Suprapubic skin (tissue), 4 donors: ENCODE results near the gene GASK1A. TPM values are rescaled to one million over a fixed set of nuclear protein-coding genes. Genes with fewer than 3 reads are reported as not detected.

Experiments
- DNase-seq, 2 donors: peaks; one replicate each; pipeline ENCODE4 v3.0.0-alpha.2; 2019; ENCODE audit warnings: low spot score in 2 of 2
- H3K27ac ChIP-seq: fragments of 200-600 bp; sonication (generic); one replicate; pipeline ENCODE4 v1.5.1; 2019
- H3K27me3 ChIP-seq: fragments of 200-600 bp; sonication (generic); one replicate; pipeline ENCODE4 v1.5.1; 2019
- H3K36me3 ChIP-seq: fragments of 200-600 bp; sonication (generic); one replicate; pipeline ENCODE4 v1.5.1; 2019
- H3K4me1 ChIP-seq: fragments of 200-600 bp; sonication (generic); one replicate; pipeline ENCODE4 v1.5.1; 2019
- H3K4me3 ChIP-seq: fragments of 200-600 bp; sonication (generic); one replicate; pipeline ENCODE4 v1.5.1; 2019; ENCODE audit warnings: mild to moderate bottlenecking
- H3K9me3 ChIP-seq: fragments of 200-600 bp; sonication (generic); one replicate; pipeline ENCODE4 v1.5.1; 2019
- CTCF ChIP-seq, 2 donors: fragments of 200-600 bp in 1 of 2; fragments of 450-650 bp in 1 of 2; sonication (generic) in 1 of 2; IDR thresholded peaks; one replicate each; pipeline ENCODE4 v1.5.1; 2016 to 2019; ENCODE audit warnings: antibody characterized with exemption in 2 of 2, mild to moderate bottlenecking in 1 of 2, moderate library complexity in 1 of 2
- EP300 ChIP-seq: sonication (generic); formaldehyde crosslinking; IDR thresholded peaks from one replicate; pipeline ENCODE4 v1.6.1; 2017; ENCODE audit warnings: antibody characterized with exemption
- POLR2A ChIP-seq, 2 donors: fragments of 450-650 bp; IDR thresholded peaks; one replicate each; pipeline ENCODE4 v1.6.1; 2017; ENCODE audit warnings: antibody characterized with exemption in 2 of 2, mild to moderate bottlenecking in 2 of 2, moderate library complexity in 2 of 2
- POLR2AphosphoS5 ChIP-seq, 3 donors: sonication (generic); formaldehyde crosslinking; IDR thresholded peaks; one replicate each; pipeline ENCODE4 v1.6.1; 2017; ENCODE audit warnings: antibody characterized with exemption in 3 of 3
- WGBS: methylation state at CpG from one replicate; pipeline ENCODE4 v1.1.5; 2018; 5-methylcytosine and 5-hydroxymethylcytosine counted together
- total RNA-seq, 4 donors: library from RNA; depleted of rRNA; stranded (reverse); fragments of >200 nt; gene quantifications; one replicate each; pipeline ENCODE4 v1.1.0, GENCODE V29; 2016

The GASK1A gene
- total RNA-seq, 4 donors from 2014 or later = 1.5 to 8.2 (median 3.2) TPM

- no peak overlapping the region for H3K4me3 ChIP-seq
- peaks cover 7% of the 10 kb centered on the region for H3K4me1 ChIP-seq
- H3K36me3 ChIP-seq = no peaks in the 10 kb centered on the region
- TF ChIP-seq CTCF (IDR thresholded peaks at IDR 0.05) (no peak), POLR2A (IDR thresholded peaks at IDR 0.05) (no peak), EP300 (no peak)
- DNase-seq = no peak
- H3K27ac ChIP-seq = no peak overlapping the region
- no peaks in the 10 kb centered on the region for H3K27me3 ChIP-seq
- H3K9me3 ChIP-seq = no peaks in the 10 kb centered on the region
- 100% methylated on average over 3 of the region's 3 CpGs for WGBS
Observed at GRCh38 chr3:43090238-43090637, 111.1 kb downstream of the GASK1A start.

GRCh38 chr3:43091481-43091880 is 112.4 kb downstream of the GASK1A start:
- Histone ChIP-seq H3K4me3 (no peak overlapping the region), H3K4me1 (peaks cover 7% of the 10 kb centered on the region)
- 93% methylated on average over 4 of the region's 4 CpGs for WGBS

GRCh38 chr3:43093006-43093405 is 113.9 kb downstream of the GASK1A start:
- TF ChIP-seq POLR2AphosphoS5 (IDR thresholded peaks at IDR 0.05) = no peak
- Histone ChIP-seq H3K4me3 (no peak overlapping the region), H3K27ac (no peak overlapping the region), H3K4me1 (peaks cover 7% of the 10 kb centered on the region), H3K9me3 (no peaks in the 10 kb centered on the region), H3K27me3 (no peaks in the 10 kb centered on the region), H3K36me3 (no peaks in the 10 kb centered on the region)
- 78% methylated on average over 1 of the region's 1 CpG for WGBS
- DNase-seq = no peak

More at GRCh38 chr3:43091481-43091880, 112.4 kb downstream of the GASK1A start:
- no peaks in the 10 kb centered on the region for H3K9me3 ChIP-seq
- no peak for TF ChIP-seq POLR2AphosphoS5 (IDR thresholded peaks at IDR 0.05)
- no peak for TF ChIP-seq POLR2A (IDR thresholded peaks at IDR 0.05)
- TF ChIP-seq CTCF (IDR thresholded peaks at IDR 0.05) = no peak
- no peak for TF ChIP-seq EP300
- no peak overlapping the region for H3K27ac ChIP-seq
- no peaks in the 10 kb centered on the region for H3K36me3 ChIP-seq
- DNase-seq = no peak
- H3K27me3 ChIP-seq = no peaks in the 10 kb centered on the region

GRCh38 chr3:43093974-43094373 is 114.9 kb downstream of the GASK1A start:
- TF ChIP-seq EP300 = no peak
- no peak for TF ChIP-seq CTCF (IDR thresholded peaks at IDR 0.05)
- no peak for TF ChIP-seq POLR2AphosphoS5 (IDR thresholded peaks at IDR 0.05)
- no peak for TF ChIP-seq POLR2A (IDR thresholded peaks at IDR 0.05)
- 93% methylated on average over 2 of the region's 2 CpGs for WGBS
- no peak overlapping the region for H3K4me3 ChIP-seq
- H3K4me1 ChIP-seq = peaks cover 7% of the 10 kb centered on the region
- H3K27me3 ChIP-seq = no peaks in the 10 kb centered on the region
- H3K27ac ChIP-seq = no peak overlapping the region
- no peaks in the 10 kb centered on the region for H3K36me3 ChIP-seq
- no peak for DNase-seq
- no peaks in the 10 kb centered on the region for H3K9me3 ChIP-seq

GRCh38 chr3:43094381-43094780 is 115.3 kb downstream of the GASK1A start:
- TF ChIP-seq POLR2AphosphoS5 (IDR thresholded peaks at IDR 0.05) (no peak), POLR2A (IDR thresholded peaks at IDR 0.05) (no peak), CTCF (IDR thresholded peaks at IDR 0.05) (no peak)
- H3K4me1 ChIP-seq = peaks cover 7% of the 10 kb centered on the region
- H3K27ac ChIP-seq = no peak overlapping the region
- no peaks in the 10 kb centered on the region for H3K27me3 ChIP-seq
- no peaks in the 10 kb centered on the region for H3K36me3 ChIP-seq
- 92% methylated on average over 2 of the region's 2 CpGs for WGBS
- H3K9me3 ChIP-seq = no peaks in the 10 kb centered on the region
- no peak for DNase-seq
- H3K4me3 ChIP-seq = no peak overlapping the region

DNA sequence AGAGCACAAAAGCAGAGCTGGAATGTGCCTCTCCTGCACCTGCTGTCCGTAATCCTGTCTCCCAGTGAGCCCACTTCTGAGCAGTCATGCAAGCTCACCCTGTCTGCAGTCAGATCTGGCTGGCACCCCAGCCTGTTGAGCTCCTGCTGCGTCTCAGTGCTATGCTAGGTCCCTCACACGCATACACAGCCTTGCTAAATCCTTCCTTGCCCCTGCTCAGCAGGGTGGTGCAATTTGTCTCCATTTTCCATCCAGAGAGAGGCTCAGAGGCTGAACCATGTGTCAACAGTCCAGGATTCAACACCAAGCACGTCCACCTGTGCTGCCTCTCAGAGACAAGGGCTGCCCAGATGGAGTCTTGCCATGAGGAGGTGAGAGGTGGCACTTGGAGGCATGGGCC is 115.7 kb downstream of the GASK1A start:
- no peak overlapping the region for H3K4me3 ChIP-seq
- H3K27ac ChIP-seq = no peak overlapping the region
- H3K36me3 ChIP-seq = no peaks in the 10 kb centered on the region
- 93% methylated on average over 4 of the region's 4 CpGs for WGBS
- H3K27me3 ChIP-seq = no peaks in the 10 kb centered on the region
- DNase-seq = no peak
- TF ChIP-seq POLR2A (IDR thresholded peaks at IDR 0.05) (no peak), POLR2AphosphoS5 (IDR thresholded peaks at IDR 0.05) (no peak), CTCF (IDR thresholded peaks at IDR 0.05) (no peak), EP300 (no peak)
- no peaks in the 10 kb centered on the region for H3K9me3 ChIP-seq
- H3K4me1 ChIP-seq = peaks cover 7% of the 10 kb centered on the region
